Measurements from ENCODE around the gene ABCA7. TPM values are rescaled to one million over a fixed set of nuclear protein-coding genes. Genes with fewer than 3 reads are reported as not detected.
A peak's percentile ranks its signal among the peaks of the same experiment; 100 is the strongest.

ABCA7 gene
- total RNA-seq, 1 donor from 2014 or later, result 6.7 TPM

GRCh38 chr19:1026783-1027649 is 12.9 kb upstream of the ABCA7 start:
- TF ChIP-seq CTCF (IDR thresholded peaks at IDR 0.05), result no peak
- H3K27ac Mint-ChIP-seq (ENCODE audit: unreplicated experiment), result peak overlapping the region; percentile 91
- peaks cover 3% of the 10 kb centered on the region for H3K36me3 Mint-ChIP-seq (ENCODE audit: low read depth)
- peaks cover 31% of the 10 kb centered on the region for H3K4me1 Mint-ChIP-seq (ENCODE audit: low read depth)
- H3K9me3 Mint-ChIP-seq (ENCODE audit: low read depth), result no peaks in the 10 kb centered on the region
- H3K4me3 Mint-ChIP-seq (ENCODE audit: unreplicated experiment), result peak overlapping the region; percentile 91
- no peak for DNase-seq (ENCODE audit: low spot score)
- H3K27me3 Mint-ChIP-seq (ENCODE audit: low read depth), result no peaks in the 10 kb centered on the region

DNA sequence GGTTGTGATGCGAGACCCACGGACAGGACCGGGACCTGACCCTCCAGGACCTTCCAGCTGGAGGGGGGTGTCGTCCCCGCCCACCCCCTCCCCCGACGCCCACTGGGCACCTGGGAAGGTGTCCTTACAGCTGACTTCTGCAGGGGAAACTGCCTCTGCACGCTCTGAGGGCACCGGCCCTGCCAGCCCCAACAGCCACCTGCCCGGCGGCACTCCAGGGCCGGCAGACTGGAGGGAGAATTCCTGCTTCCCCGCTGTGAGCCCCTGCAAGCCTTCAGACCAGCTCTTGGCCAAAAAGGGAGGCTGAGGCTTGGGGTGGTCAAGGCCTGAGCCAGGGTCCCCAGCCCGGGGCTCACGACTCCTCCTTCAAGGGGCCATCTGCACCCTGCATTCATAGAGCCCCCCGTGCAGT is 12.3 kb upstream of the ABCA7 start:
- H3K4me1 Mint-ChIP-seq (ENCODE audit: low read depth), result peaks cover 32% of the 10 kb centered on the region
- H3K36me3 Mint-ChIP-seq (ENCODE audit: low read depth), result peaks cover 9% of the 10 kb centered on the region
- no peaks in the 10 kb centered on the region for H3K27me3 Mint-ChIP-seq (ENCODE audit: low read depth)
- H3K27ac Mint-ChIP-seq (ENCODE audit: unreplicated experiment), result peak overlapping the region; percentile 89
- no peaks in the 10 kb centered on the region for H3K9me3 Mint-ChIP-seq (ENCODE audit: low read depth)
- TF ChIP-seq CTCF (IDR thresholded peaks at IDR 0.05), result no peak
- H3K4me3 Mint-ChIP-seq (ENCODE audit: unreplicated experiment), result peak overlapping the region; percentile 91
- no peak for DNase-seq (ENCODE audit: low spot score)

GRCh38 chr19:1028062-1028926 is 11.6 kb upstream of the ABCA7 start:
- Mint-ChIP-seq H3K27ac (ENCODE audit: unreplicated experiment) (peak overlapping the region; percentile 89), H3K4me1 (ENCODE audit: low read depth) (peaks cover 32% of the 10 kb centered on the region), H3K4me3 (ENCODE audit: unreplicated experiment) (peak overlapping the region; percentile 91), H3K27me3 (ENCODE audit: low read depth) (no peaks in the 10 kb centered on the region), H3K36me3 (ENCODE audit: low read depth) (peaks cover 10% of the 10 kb centered on the region), H3K9me3 (ENCODE audit: low read depth) (no peaks in the 10 kb centered on the region)
- no peak for TF ChIP-seq CTCF (IDR thresholded peaks at IDR 0.05)
- DNase-seq (ENCODE audit: low spot score), result no peak

- peaks cover 19% of the 10 kb centered on the region for H3K36me3 Mint-ChIP-seq (ENCODE audit: low read depth)
- peaks cover 35% of the 10 kb centered on the region for H3K4me1 Mint-ChIP-seq (ENCODE audit: low read depth)
- no peak for TF ChIP-seq CTCF (IDR thresholded peaks at IDR 0.05)
- no peak for DNase-seq (ENCODE audit: low spot score)
- H3K4me3 Mint-ChIP-seq (ENCODE audit: unreplicated experiment), result no peak overlapping the region
- no peaks in the 10 kb centered on the region for H3K9me3 Mint-ChIP-seq (ENCODE audit: low read depth)
- H3K27me3 Mint-ChIP-seq (ENCODE audit: low read depth), result no peaks in the 10 kb centered on the region
- H3K27ac Mint-ChIP-seq (ENCODE audit: unreplicated experiment), result no peak overlapping the region
Observed at GRCh38 chr19:1032264-1032867, 7.5 kb upstream of the ABCA7 start.

Data from chondrocyte (in vitro differentiated cells).